Ishikawa (cell line): ENCODE measurements around the gene AMIGO2.

ENCODE experiments used
- CEBPB ChIP-seq: IDR thresholded peaks from 2 replicates; pipeline ENCODE4 v1.6.1; 2012
- CREB1 ChIP-seq: IDR thresholded peaks from 2 replicates; pipeline ENCODE4 v1.6.1; 2012; ENCODE audit warnings: low read depth
- EGR1 ChIP-seq: IDR thresholded peaks from 2 replicates; pipeline ENCODE4 v1.6.1; 2012
- EP300 ChIP-seq: IDR thresholded peaks from 2 replicates; pipeline ENCODE4 v1.6.1; 2012; ENCODE audit warnings: borderline replicate concordance
- FOXM1 ChIP-seq: IDR thresholded peaks from 2 replicates; pipeline ENCODE4 v1.6.1; 2012; ENCODE audit warnings: low read depth, borderline replicate concordance
- NFIC ChIP-seq: IDR thresholded peaks from 2 replicates; pipeline ENCODE4 v1.6.1; 2012
- RAD21 ChIP-seq: IDR thresholded peaks from 2 replicates; pipeline ENCODE4 v1.6.1; 2012; ENCODE audit warnings: low read depth
- TAF1 ChIP-seq: IDR thresholded peaks from 2 replicates; pipeline ENCODE4 v1.6.1; 2012; ENCODE audit warnings: low read depth, mild to moderate bottlenecking
- YY1 ChIP-seq: IDR thresholded peaks from 2 replicates; pipeline ENCODE4 v1.6.1; 2012; ENCODE audit warnings: low read depth

- TF ChIP-seq FOXM1 = no peak
- no peak for TF ChIP-seq CREB1
- no peak for TF ChIP-seq EGR1
- no peak for TF ChIP-seq NFIC
- no peak for TF ChIP-seq TAF1
- TF ChIP-seq EP300 = no peak
- TF ChIP-seq YY1 = no peak
- TF ChIP-seq RAD21 = no peak
- no peak for TF ChIP-seq CEBPB
Observed at GRCh38 chr12:47111392-47111778, 31.6 kb upstream of the AMIGO2 start.
